ENCODE data around the gene FAF2. TPM values are rescaled to one million over a fixed set of nuclear protein-coding genes. Genes with fewer than 3 reads are reported as not detected.
A peak's percentile ranks its signal among the peaks of the same experiment; 100 is the strongest.

FAF2 gene
- total and polyA plus RNA-seq, 9 donors, result 22.6 to 33.0 (median 27.1) TPM

DNA sequence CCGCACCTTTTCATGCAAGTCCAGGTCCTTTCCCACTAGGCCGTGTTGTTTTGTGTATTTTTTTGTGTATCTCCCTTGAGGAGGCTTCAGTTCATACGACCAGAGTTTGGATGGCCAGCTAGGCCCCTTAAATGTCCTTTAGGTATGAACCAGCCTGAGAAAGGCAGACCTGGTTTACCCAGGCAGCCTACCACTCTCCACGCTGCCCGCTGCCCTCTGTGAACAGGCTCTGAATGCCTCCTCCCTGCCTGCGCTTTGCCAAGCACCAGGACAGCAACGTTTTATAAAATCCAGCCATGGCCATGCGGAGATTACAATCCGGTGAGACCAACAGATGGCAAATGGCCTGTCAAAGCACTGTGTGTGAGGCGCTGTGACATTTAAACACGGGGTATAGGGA, 31.2 kb upstream of the FAF2 start:
- peaks cover 23% of the 10 kb centered on the region for H3K4me1 ChIP-seq (ENCODE audit: control insufficient read depth, insufficient read depth, low read length)
- H3K27me3 ChIP-seq (ENCODE audit: control insufficient read depth, insufficient read depth, low read length), result no peaks in the 10 kb centered on the region
- no peaks in the 10 kb centered on the region for H3K9me3 ChIP-seq (replicated peaks; ENCODE audit: control insufficient read depth, low read depth, low read length)
- WGBS (ENCODE audit: insufficient coverage), result 74% methylated on average over 9 of the region's 11 CpGs
- no peak overlapping the region for H3K27ac ChIP-seq (ENCODE audit: low read length)
- peaks cover 7% of the 10 kb centered on the region for H3K36me3 ChIP-seq (ENCODE audit: control insufficient read depth, insufficient read depth, low read length)
- H3K4me3 ChIP-seq (ENCODE audit: low read length), result peak overlapping the region; percentile 37
- DNase-seq, result no peak

DNA sequence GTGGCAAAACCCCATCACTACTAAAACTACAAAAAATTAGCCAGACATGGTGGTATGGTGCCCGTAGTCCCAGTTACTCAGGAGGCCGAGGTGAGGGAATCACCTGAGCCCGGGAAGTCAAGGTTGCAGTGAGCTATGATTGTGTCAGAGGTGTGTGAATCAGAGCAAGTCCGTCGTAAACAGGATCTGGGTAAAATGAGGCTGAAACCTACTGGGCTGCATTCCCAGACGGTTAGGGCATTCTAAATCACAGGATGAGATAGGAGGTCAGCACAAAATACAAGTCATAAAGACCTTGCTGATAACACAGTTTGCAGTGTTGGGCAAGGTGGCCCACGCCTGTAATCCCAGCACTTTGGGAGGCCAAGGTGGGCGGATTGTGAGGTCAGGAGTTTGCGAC, 29.9 kb upstream of the FAF2 start:
- Histone ChIP-seq H3K4me1 (ENCODE audit: control insufficient read depth, insufficient read depth, low read length) (peaks cover 21% of the 10 kb centered on the region), H3K27ac (ENCODE audit: low read length) (no peak overlapping the region), H3K36me3 (ENCODE audit: control insufficient read depth, insufficient read depth, low read length) (no peaks in the 10 kb centered on the region), H3K4me3 (ENCODE audit: low read length) (no peak overlapping the region), H3K9me3 (replicated peaks; ENCODE audit: control insufficient read depth, low read depth, low read length) (no peaks in the 10 kb centered on the region), H3K27me3 (ENCODE audit: control insufficient read depth, insufficient read depth, low read length) (no peaks in the 10 kb centered on the region)
- WGBS (ENCODE audit: insufficient coverage), result 82% methylated on average over 5 of the region's 9 CpGs
- DNase-seq, result no peak

DNA sequence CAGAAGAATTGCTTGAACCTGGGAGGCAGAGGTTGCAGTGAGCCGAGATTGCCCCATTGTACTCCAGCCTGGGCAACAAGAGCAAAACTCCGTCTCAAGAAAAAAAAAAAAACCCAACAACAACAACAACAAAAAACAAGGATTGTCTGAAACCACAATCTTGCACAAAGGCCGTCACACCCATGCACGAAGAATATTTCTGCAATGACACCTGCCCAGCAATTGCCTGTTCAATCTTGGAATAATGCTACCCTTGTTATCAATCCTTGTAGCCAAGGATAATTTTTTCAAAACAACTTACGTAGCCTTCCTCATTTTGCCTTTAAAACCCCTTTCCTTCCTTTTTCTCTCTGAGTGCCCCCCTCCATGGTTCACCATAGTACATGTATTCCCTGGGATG, 28.1 kb upstream of the FAF2 start:
- no peak for DNase-seq
- no peaks in the 10 kb centered on the region for H3K36me3 ChIP-seq (ENCODE audit: control insufficient read depth, insufficient read depth, low read length)
- no peak overlapping the region for H3K4me3 ChIP-seq (ENCODE audit: low read length)
- WGBS (ENCODE audit: insufficient coverage), result 89% methylated on average over 5 of the region's 5 CpGs
- H3K27me3 ChIP-seq (ENCODE audit: control insufficient read depth, insufficient read depth, low read length), result no peaks in the 10 kb centered on the region
- no peak overlapping the region for H3K27ac ChIP-seq (ENCODE audit: low read length)
- no peaks in the 10 kb centered on the region for H3K9me3 ChIP-seq (replicated peaks; ENCODE audit: control insufficient read depth, low read depth, low read length)
- H3K4me1 ChIP-seq (ENCODE audit: control insufficient read depth, insufficient read depth, low read length), result peaks cover 14% of the 10 kb centered on the region

DNA sequence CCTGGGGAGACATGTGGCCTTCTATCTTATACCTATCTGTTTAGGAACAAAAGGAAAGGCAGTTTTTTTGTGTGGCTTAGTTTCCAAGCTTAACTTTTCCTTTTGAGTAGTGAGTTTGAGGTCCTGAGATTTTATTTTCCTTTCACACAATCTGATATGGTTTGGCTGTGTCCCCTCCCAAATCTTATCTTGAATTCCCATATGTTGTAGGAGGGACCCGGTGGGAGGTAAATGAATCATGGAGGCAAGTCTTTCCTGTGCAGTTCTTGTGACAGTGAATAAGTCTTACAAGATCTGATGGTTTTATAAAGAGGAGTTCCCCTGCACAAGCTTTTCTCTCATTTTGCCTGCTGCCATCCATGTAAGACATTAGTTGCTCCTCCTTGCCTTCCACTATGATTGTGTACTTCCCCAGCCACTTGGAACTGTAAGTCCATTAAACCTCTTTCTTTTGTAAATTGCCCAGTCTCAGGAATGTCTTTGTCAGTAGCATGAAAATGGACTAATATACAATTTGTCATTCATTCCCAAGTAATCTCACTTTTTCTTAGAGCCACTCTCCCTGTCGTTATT, 27.1 kb upstream of the FAF2 start:
- no peaks in the 10 kb centered on the region for H3K9me3 ChIP-seq (replicated peaks; ENCODE audit: control insufficient read depth, low read depth, low read length)
- H3K27me3 ChIP-seq (ENCODE audit: control insufficient read depth, insufficient read depth, low read length), result no peaks in the 10 kb centered on the region
- H3K4me1 ChIP-seq (ENCODE audit: control insufficient read depth, insufficient read depth, low read length), result peaks cover 7% of the 10 kb centered on the region
- no CpG with 5 or more reads among the region's 2 CpGs for WGBS (ENCODE audit: insufficient coverage)
- no peak overlapping the region for H3K4me3 ChIP-seq (ENCODE audit: low read length)
- no peaks in the 10 kb centered on the region for H3K36me3 ChIP-seq (ENCODE audit: control insufficient read depth, insufficient read depth, low read length)
- H3K27ac ChIP-seq (ENCODE audit: low read length), result no peak overlapping the region
- DNase-seq, result no peak

DNA sequence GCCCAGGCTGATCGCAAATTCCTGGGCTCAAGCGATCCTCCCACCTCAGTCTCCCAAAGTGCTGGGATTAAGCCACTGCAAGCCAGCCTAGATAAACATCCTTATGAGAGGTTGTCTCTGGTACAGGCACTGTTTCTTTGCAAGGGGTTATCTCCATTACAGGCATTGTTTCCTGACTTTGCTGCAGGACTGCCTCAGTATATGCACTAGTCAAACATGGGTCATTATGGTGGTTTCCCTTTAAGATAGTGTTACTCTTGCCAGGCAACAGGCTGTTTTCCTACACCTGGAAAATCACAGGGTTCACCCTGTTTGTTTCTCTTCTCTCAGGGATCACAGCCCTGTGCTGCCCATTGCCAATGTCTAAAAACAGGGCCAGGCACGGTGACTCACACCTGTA, 24.0 kb upstream of the FAF2 start:
- no peak for DNase-seq
- no CpG with 5 or more reads among the region's 3 CpGs for WGBS (ENCODE audit: insufficient coverage)
- Histone ChIP-seq H3K4me1 (ENCODE audit: control insufficient read depth, insufficient read depth, low read length) (no peaks in the 10 kb centered on the region), H3K27ac (ENCODE audit: low read length) (no peak overlapping the region), H3K27me3 (ENCODE audit: control insufficient read depth, insufficient read depth, low read length) (no peaks in the 10 kb centered on the region), H3K36me3 (ENCODE audit: control insufficient read depth, insufficient read depth, low read length) (no peaks in the 10 kb centered on the region), H3K4me3 (ENCODE audit: low read length) (no peak overlapping the region), H3K9me3 (replicated peaks; ENCODE audit: control insufficient read depth, low read depth, low read length) (no peaks in the 10 kb centered on the region)

DNA sequence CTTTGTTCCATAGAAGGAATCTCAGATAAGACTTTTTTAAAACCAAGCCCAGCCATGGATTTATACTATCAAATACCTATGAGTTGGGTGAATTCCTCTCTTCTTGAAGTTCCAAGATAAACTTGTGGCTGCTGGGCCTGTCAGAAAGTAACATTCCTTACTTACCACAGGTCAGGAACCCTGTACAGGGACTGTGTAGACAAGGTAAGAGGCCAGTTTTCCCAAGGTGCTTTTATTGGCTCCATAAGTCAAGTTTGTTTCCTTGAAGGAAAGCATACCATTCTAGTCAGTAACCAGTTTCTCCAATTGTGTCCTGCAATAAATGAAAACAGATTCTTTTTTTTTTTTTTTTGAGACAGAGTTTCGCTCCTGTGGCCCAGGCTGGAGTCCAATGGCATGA, 23.0 kb upstream of the FAF2 start:
- H3K36me3 ChIP-seq (ENCODE audit: control insufficient read depth, insufficient read depth, low read length), result no peaks in the 10 kb centered on the region
- DNase-seq, result no peak
- H3K4me1 ChIP-seq (ENCODE audit: control insufficient read depth, insufficient read depth, low read length), result no peaks in the 10 kb centered on the region
- no CpG with 5 or more reads among the region's 1 CpG for WGBS (ENCODE audit: insufficient coverage)
- no peak overlapping the region for H3K4me3 ChIP-seq (ENCODE audit: low read length)
- no peaks in the 10 kb centered on the region for H3K9me3 ChIP-seq (replicated peaks; ENCODE audit: control insufficient read depth, low read depth, low read length)
- H3K27ac ChIP-seq (ENCODE audit: low read length), result no peak overlapping the region
- no peaks in the 10 kb centered on the region for H3K27me3 ChIP-seq (ENCODE audit: control insufficient read depth, insufficient read depth, low read length)

DNA sequence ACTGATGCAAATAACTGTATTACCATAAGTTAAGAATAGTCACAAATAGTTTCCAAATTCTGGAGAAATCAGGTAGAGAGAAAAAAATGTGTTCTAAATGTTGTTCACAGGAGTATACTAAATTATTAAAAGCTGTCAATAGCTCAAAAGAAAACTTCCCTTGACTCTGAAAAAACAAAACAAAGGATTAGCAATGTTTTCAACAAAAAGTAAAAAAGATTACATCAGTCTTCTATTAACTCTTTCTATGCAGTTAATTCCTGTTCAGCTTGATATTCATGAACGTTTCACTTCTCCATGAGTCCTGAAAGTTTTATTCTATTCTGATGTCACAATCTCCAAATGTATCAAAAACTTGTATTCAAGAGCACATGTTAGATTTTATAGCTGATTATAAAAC, 22.4 kb upstream of the FAF2 start:
- Histone ChIP-seq H3K36me3 (ENCODE audit: control insufficient read depth, insufficient read depth, low read length) (no peaks in the 10 kb centered on the region), H3K4me1 (ENCODE audit: control insufficient read depth, insufficient read depth, low read length) (no peaks in the 10 kb centered on the region), H3K27me3 (ENCODE audit: control insufficient read depth, insufficient read depth, low read length) (no peaks in the 10 kb centered on the region), H3K9me3 (replicated peaks; ENCODE audit: control insufficient read depth, low read depth, low read length) (no peaks in the 10 kb centered on the region), H3K4me3 (ENCODE audit: low read length) (no peak overlapping the region), H3K27ac (ENCODE audit: low read length) (no peak overlapping the region)
- DNase-seq, result no peak
- WGBS (ENCODE audit: insufficient coverage), result no CpG with 5 or more reads among the region's 1 CpG

DNA sequence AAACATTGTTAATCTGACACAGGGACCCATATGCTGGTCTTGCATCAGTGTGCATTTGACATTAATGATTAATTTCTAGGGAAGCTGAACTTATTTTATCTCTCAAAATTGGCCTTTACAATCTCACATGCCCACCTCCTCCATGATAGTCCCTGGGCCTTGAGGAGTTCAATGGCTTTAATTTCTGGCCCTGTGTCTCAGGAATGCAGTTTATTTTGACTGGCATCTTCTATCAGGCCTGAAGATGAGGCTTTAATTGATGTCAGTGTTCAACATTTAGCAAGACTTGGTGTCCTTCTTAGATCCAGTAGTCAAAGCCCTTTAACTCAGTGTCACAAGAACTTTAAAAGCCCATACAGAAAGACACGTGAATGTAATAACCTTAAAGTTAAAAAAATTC, 21.3 kb upstream of the FAF2 start:
- Histone ChIP-seq H3K4me3 (ENCODE audit: low read length) (no peak overlapping the region), H3K36me3 (ENCODE audit: control insufficient read depth, insufficient read depth, low read length) (no peaks in the 10 kb centered on the region), H3K4me1 (ENCODE audit: control insufficient read depth, insufficient read depth, low read length) (no peaks in the 10 kb centered on the region), H3K27ac (ENCODE audit: low read length) (no peak overlapping the region), H3K9me3 (replicated peaks; ENCODE audit: control insufficient read depth, low read depth, low read length) (no peaks in the 10 kb centered on the region), H3K27me3 (ENCODE audit: control insufficient read depth, insufficient read depth, low read length) (no peaks in the 10 kb centered on the region)
- no CpG with 5 or more reads among the region's 1 CpG for WGBS (ENCODE audit: insufficient coverage)
- DNase-seq, result no peak

DNA sequence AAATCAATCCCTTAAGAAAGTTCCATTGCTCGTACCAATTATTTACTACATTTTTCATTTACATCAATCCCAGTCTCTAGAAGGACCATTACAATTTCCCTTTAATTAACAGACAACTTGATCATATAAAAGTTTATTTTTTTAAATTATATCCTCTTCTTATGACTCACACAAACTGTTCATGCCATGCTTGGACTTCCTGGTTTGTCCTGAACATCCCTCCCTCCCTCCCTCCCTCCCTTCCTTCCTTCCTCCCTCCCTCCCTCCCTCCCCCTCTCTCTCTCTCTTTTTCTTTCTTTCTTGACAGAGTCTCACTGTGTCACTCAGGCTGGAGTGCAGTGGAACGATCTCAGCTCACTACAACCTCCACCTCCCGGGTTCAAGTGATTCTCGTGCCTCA, 20.2 kb upstream of the FAF2 start:
- Histone ChIP-seq H3K4me3 (ENCODE audit: low read length) (no peak overlapping the region), H3K27ac (ENCODE audit: low read length) (no peak overlapping the region), H3K36me3 (ENCODE audit: control insufficient read depth, insufficient read depth, low read length) (no peaks in the 10 kb centered on the region), H3K4me1 (ENCODE audit: control insufficient read depth, insufficient read depth, low read length) (no peaks in the 10 kb centered on the region), H3K27me3 (ENCODE audit: control insufficient read depth, insufficient read depth, low read length) (no peaks in the 10 kb centered on the region), H3K9me3 (replicated peaks; ENCODE audit: control insufficient read depth, low read depth, low read length) (no peaks in the 10 kb centered on the region)
- 77% methylated on average over 3 of the region's 4 CpGs for WGBS (ENCODE audit: insufficient coverage)
- no peak for DNase-seq

DNA sequence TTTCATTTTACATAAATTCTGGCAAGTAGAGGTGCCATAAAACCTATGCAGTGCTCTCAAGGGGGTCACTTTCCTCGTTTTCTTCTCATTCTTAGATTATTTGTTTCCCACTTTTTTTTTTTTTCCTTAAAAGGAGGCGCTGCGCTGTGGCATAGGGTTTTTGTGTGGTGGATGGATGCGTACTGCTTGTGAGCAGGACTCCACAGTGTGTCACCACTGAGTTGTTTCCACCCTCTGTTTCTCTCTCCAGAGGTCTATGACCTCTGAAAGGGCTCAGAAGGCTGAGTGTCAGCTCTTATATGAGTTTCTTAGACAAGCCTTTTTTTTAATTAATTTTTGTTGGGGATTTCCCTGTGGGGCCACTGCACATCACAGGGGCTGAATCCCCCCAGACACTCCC, 18.2 kb upstream of the FAF2 start:
- Histone ChIP-seq H3K27ac (ENCODE audit: low read length) (no peak overlapping the region), H3K9me3 (replicated peaks; ENCODE audit: control insufficient read depth, low read depth, low read length) (no peaks in the 10 kb centered on the region), H3K27me3 (ENCODE audit: control insufficient read depth, insufficient read depth, low read length) (no peaks in the 10 kb centered on the region), H3K36me3 (ENCODE audit: control insufficient read depth, insufficient read depth, low read length) (no peaks in the 10 kb centered on the region), H3K4me3 (ENCODE audit: low read length) (no peak overlapping the region), H3K4me1 (ENCODE audit: control insufficient read depth, insufficient read depth, low read length) (no peaks in the 10 kb centered on the region)
- no CpG with 5 or more reads among the region's 4 CpGs for WGBS (ENCODE audit: insufficient coverage)
- no peak for DNase-seq

DNA sequence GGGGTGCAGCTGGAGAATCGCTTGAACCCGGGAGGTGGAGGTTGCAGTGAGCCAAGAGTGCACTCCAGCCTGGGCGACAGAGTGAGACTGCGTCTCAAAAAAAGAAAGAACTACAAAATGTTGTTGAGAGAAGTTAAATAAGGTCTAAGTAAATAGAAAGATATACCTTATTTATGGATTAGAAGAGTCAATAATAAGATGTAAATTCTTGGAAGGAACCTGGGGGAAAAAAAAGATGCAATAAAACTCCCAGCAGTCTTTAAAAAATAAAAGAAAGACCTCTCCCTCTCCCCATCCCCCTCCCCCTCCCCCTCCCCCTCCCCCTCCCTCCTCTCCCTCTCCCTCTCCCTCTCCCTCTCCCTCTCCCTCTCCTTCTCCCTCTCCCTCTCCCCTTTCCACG, 15.5 kb upstream of the FAF2 start:
- WGBS (ENCODE audit: insufficient coverage), result 96% methylated on average over 3 of the region's 5 CpGs
- Histone ChIP-seq H3K4me1 (ENCODE audit: control insufficient read depth, insufficient read depth, low read length) (no peaks in the 10 kb centered on the region), H3K4me3 (ENCODE audit: low read length) (no peak overlapping the region), H3K9me3 (replicated peaks; ENCODE audit: control insufficient read depth, low read depth, low read length) (no peaks in the 10 kb centered on the region), H3K36me3 (ENCODE audit: control insufficient read depth, insufficient read depth, low read length) (no peaks in the 10 kb centered on the region), H3K27ac (ENCODE audit: low read length) (no peak overlapping the region), H3K27me3 (ENCODE audit: control insufficient read depth, insufficient read depth, low read length) (no peaks in the 10 kb centered on the region)
- no peak for DNase-seq
